Stimulated activated CD4-positive, alpha-beta T cell treated with anti-CD3 and anti-CD28 coated beads, Interleukin-1b, Interleukin-23, amount 100 ng/mL, for 1 hour (primary cell): ENCODE data around the gene TMEM184A.

Source experiments
- DNase-seq, 2 donors: peaks; one replicate each; pipeline ENCODE4 v3.0.0-alpha.2; 2020; ENCODE audit warnings: low read depth in 2 of 2

TMEM184A gene

DNA sequence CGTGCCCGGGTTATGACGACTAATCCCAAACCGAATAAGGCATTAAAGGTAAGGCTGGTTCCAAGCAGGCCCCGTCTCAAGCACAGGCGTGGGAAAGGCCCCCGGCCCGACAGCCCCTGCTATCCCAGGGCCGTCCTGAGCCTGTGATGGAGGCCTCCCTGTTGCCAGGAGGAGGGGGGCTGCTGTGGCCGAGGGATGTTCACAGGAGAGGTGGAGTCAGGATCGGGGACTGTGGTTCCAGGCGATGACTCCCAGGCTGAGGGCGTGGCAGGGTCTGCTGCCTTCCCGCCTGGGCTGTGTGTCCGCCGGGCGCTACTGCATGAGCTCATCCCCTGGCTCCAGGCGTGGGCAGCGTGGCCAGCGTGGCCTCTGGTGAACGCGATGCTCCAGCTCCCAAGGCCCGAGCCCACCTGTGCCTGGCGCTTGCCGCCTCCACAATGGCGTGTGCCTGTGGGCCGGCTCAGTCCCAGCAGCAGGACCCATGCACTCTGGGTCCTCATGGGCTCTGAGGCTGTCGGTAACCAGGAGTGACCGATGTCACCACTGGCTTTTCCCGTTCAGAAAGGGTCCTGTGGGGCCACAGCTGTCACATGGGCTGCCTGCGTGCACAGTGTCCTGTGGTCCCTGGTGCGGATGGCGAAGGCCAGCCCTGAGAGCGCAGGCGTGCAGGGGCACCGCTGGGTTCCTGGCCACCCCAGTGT lies 16.7 kb downstream of the TMEM184A start:
- no peak for DNase-seq

GRCh38 chr7:1538544-1539180 lies 17.3 kb downstream of the TMEM184A start:
- no peak for DNase-seq

DNA sequence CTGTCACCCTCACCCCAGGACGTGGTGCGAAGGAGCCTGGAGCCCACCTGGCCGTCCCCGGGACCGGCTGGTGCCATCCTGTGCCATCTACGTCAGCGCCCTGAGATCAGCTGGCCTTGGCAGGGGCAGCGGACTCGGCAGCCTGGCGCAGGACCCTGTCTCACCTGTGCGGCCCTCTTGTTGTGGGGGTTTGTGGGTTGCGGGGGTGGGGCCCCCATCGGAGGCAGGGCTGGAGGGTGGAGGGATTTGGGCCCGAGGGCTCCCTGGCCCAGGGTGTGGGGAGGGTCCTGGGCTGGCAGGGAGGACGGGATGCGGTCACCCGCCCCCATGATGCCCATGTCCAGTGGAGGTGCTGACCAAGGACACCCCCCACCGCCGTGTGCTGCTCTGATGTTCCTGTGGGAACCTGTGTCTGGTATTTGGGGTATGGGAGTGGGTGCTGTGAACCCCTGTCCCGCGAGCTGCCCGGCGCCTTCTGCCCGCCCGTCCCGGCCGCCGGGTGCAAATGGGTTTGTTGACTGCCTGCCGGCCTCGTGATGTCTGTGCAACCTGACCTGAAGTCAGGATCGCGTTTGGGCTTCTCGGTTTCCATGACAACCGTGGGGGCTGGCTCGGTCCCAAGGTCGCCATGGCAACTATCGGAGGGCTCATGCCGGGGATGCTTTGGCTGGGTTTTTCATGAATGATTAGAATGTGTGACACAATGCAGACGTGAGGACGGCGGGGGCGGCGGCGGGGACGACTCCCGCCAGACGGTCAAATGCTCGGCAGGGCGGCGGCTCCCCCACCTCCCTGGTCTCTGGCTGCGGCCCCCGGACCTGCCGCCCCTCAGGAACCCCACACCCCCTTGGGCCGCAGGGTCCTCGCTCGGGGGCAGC lies 18.2 kb downstream of the TMEM184A start:
- no peak for DNase-seq

- no peak for DNase-seq
Measured at GRCh38 chr7:1536743-1537534, 19.1 kb downstream of the TMEM184A start.

DNA sequence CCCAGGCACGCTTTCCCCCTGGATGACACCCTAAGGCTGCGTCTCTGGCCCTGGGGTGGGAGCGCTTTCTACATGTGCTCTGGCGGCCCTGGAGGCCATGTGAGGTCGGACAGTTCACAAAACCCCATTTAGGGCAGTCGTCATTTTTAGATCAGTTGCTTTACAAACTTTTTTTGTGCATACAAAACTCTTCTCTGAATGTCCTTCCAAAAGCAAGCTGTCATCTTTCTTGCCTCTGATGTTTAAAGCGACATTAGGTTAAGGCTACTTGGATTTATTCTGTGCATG lies 19.6 kb downstream of the TMEM184A start:
- DNase-seq, result no peak

DNA sequence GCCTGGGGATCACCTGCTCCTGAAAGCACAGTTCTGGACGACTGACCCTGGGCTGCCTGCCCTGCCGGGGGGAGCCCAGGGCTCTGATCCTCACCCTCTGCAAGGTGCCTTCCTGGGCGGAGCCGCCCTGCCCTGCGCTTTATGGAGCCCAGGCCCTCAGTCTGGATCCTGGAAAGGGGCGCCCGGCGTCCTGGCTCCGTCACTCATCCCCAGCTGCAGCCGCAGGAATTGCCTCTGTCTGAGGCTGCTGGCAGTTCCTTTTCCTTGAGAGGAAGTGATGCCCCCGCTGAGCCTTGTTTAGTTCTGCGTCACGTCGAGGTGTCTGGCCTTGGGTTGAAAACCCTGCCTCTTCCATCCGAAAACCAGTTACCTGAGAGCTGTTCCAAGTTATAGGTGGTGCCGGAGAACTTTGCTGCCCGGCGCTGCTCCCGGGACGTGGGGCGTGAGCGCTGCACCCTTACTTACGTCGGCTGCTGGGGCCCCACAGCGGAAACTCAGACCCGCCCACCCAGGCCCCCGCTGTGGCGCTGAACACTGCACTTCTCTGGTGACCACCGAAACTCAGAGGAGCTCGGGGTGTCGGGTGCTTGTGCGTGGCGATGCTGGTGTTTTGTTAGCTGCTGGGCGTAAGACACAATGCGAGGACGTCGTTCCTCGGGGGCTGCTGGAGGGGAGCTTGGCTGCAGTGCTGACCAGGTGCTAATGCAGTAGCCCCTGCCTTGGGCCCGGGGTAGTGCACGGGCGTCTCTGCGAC lies 20.1 kb downstream of the TMEM184A start:
- DNase-seq, result no peak

GRCh38 chr7:1535100-1535458 lies 20.9 kb downstream of the TMEM184A start:
- DNase-seq, result no peak

- no peak for DNase-seq
Measured at GRCh38 chr7:1534330-1535099, 21.5 kb downstream of the TMEM184A start.

DNA sequence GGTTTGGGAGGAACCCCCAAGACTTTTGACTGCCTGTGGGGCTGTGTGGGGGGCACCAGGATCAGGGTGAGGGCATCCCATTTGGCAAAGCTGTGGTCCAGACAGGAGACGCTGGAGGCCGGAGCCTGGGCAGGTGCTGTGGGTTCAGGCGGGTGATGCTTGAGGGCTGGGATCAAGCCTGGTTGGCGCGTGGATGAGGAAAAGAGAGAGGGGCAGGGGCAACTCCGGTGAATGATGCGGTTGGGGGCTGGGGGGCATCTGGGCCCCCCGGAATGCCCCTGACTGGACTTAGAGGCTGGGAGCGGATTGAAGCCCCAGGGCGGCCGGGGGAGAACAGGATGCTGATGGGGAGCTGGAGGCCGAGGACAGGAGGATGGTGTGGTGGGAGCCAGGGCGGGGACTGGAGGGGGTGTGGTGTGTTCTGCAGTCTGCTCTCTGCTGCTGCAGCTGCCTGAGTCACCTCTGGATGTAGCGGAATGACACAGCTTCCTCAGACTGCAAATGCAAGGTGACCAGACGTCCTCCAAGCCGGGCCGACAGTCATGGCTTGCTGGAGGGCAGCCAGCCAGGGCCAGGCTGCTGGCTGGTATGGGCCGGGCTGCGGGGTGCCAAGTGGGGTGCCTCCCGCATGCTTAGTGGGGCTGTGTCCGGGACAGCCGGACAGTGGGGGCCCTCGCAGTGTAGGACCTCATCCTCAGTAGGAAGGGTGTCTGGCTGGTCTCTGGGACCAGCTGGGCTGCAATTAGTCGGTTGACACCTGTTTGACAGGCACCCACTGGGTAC lies 22.3 kb downstream of the TMEM184A start:
- DNase-seq, result no peak

- no peak for DNase-seq
Measured at GRCh38 chr7:1533255-1533546, 22.8 kb downstream of the TMEM184A start.

DNA sequence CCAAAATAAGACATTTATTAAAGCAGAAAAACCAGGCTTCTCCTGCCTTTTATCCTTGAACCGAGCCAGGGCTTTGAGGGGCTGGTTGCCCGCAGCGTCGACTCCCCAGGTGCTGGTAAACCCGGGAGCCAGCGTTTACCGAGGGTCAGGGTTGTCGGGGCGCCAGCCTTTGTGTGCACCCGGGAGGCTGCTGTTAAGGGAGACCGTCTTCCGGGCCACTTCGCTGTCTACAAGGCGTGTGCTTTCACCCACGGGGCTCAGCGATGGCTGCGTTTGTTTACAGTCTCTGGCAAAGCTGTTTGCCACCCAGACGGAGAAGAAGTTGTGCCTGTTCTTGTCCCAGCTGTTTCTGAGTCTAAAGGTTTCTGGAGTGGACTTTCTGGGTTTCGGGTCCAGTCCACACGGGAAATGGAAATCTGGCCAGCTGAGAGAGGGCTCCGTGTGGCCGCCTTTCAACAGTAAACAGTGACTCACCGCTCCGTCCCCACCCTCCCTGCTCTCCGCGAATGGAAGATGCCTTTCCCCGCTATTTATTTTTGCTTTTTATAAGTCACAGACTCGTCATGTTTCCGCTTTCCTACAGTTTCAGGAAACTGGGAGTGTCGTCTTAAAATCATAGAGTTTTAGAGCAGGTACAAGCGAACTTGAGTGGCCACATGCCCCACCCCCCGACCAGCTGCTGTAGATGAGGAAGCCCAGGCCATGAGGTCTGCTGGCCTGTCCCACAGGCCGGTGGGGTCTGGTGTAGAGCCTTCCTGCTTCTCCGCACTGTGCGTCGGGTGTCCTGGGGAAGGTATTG lies 23.4 kb downstream of the TMEM184A start:
- DNase-seq, result peak in 1 of 2 donors; percentile 12

DNA sequence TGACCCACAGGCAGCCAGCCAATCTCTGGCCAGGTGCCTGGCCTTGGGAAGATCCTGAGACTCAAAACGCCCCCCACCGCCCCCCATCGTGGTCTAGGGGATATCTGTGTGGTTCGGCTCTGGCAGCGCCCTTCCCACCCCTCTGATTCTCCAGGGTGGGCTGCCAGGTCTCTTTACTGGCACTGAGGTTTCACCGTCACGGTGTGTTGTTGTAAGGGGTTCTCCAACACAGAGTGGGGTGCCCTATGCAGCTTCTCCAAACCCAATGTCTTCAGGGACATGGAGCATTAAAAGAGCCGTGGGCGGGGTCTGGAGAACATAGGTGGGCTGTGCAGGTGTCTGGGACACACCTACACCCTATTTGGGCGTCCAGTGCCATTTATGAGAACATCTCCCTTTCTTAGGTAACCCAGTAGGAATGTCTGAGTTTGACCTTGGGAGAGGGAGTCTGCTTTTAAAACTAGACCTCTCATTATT lies 24.0 kb downstream of the TMEM184A start:
- no peak for DNase-seq

DNA sequence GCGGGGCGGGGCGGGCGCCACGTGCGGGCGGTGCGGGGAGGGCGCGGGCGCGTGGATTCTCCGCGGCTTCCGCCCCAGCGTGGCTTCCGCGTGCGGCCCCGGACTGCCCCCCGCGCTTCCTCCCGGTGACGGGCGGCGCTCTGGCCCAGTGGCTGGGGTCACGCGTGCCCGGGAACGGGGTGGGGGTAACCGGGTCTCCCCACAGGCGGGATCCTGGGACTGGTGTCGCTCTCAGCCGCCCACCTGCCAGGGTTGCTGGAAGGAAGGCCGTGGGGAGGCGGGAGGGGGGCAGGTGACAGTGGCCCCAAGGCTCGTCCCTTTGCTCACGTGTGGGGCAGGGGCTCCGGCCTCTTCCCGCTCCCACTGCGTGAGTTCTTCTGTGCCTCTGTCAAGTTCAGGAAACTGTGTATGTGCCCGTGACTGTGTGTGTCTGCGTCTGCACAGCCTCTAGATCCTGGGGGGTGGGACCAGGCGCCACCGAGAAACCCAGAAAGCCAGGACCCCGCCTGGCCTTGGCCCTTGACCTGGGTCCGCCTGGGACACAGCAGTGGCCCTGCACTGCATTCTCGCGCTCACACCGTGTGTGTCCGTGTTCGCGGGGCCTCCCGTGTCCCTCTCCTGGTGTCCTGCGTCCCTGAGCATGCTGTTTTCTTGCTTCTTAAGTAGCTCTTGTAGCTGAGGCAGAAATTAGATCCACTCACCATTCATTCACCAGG lies 24.6 kb downstream of the TMEM184A start:
- DNase-seq, result no peak

- no peak for DNase-seq
Measured at GRCh38 chr7:1530946-1531262, 25.1 kb downstream of the TMEM184A start.

DNA sequence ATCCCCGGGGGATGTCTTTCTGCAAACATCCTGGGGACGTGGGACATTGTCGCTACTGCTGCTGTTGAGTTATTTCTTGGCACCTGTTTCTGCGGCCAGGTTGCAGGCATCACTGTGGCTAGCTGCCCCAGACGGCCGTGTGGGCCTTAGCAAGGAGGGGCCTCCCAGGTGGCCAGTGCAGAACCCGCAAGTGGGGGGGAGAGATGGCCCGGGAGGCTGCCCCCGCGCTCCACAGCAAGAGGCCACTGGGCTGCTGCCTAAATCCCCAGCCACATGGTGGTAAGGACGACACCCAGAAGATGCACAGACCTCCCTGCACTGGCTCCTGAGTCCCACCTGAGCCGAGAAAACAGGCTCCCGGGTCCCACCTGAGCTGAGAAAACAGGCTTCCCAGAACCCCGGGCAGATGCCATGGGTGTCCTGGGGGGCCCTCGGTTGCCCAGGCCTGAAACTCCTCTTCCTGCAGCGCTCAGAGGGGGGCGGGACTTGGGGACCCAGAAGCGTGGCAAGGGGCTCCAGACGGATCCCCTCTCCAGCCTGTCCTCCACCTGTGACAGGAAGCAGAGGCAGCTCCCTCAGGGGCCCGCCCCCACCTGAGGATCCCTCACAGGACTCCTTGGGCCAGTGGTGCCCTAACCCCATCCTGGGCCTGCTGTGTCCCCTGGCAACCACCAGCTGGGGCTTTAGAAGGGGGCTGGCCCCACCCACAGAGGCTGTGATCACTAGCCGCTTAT lies 26.5 kb downstream of the TMEM184A start:
- DNase-seq, result no peak

GRCh38 chr7:1526271-1526754 lies 29.7 kb downstream of the TMEM184A start:
- no peak for DNase-seq

DNA sequence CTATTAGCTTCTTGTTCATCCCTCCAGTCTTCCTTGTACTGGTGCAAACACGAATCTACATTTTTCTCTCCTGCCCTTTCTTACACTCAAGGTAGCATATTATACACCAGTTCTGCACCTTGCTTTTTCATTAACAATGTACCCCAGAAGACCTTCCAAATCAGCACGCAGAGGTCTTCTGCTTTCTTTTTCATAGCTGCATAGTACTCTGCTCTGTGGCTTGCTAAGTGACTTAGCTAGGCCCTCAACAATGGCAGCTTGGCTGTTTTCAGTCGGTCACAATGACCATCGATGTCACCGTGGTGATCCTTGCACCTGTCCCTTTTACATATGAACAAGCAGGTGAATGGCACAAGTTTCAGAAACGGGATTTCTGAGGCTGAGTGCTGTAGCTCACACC lies 30.6 kb downstream of the TMEM184A start:
- DNase-seq, result no peak

GRCh38 chr7:1523844-1524243 lies 32.2 kb downstream of the TMEM184A start:
- no peak for DNase-seq
